Mononuclear cell (primary cell): ENCODE data around the gene C12orf75. TPM values are rescaled to one million over a fixed set of nuclear protein-coding genes. Genes with fewer than 3 reads are reported as not detected.
"Not testable (repeated sequence)": the region's sequence is repeated elsewhere in the genome, so short reads cannot be mapped to it uniquely, and the experiment has no call there.

Experiments used
- H3K27me3 ChIP-seq: 2 replicates; pipeline ENCODE4 v1.6.0; 2011; ENCODE audit warnings: low read length, control low read depth; ENCODE audit not compliant: insufficient read depth
- H3K4me1 ChIP-seq: 2 replicates; pipeline ENCODE4 v1.5.1; 2011; ENCODE audit warnings: mild to moderate bottlenecking, low read length, control low read depth; ENCODE audit not compliant: insufficient read depth
- H3K4me3 ChIP-seq: 2 replicates; pipeline ENCODE4 v1.5.1; 2011; ENCODE audit warnings: mild to moderate bottlenecking, low read length, moderate library complexity
- H3K9me3 ChIP-seq: 2 replicates; pipeline ENCODE4 v1.5.1; 2011; ENCODE audit warnings: low read depth, mild to moderate bottlenecking, control low read depth, low read length
- total RNA-seq: library from RNA; depleted of rRNA; stranded (reverse); fragments of >200 nt; gene quantifications from one replicate; pipeline ENCODE4 v1.2.3, GENCODE V29; 2012

Gene C12orf75
- total RNA-seq, 1 donor: 39.8 TPM

DNA sequence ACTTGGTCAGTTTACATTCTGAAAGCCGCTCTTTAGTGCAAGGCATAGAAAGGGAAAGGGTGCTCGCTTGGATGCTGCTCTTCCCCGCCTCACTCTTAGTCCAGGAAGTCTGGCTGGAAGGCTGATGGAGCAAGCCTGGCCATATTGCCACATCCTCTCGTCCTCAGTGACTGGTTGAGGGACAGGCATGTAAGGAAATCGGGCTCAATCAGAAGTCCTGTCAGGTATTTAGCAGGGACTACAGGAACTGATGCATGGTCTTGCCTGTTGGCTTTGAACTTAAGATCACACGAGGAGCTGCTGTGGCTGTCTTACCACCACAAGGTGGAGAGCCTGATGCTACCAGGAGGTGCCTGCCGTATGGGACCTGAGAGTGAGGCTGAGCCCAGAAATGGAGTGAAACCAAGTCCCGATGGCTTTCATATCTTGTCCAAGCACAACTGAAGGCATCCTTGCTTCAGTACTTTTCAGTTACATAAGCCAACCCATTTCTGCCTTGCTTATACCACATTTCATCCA, 10.7 kb upstream of the C12orf75 start:
- H3K9me3 ChIP-seq: no peaks in the 10 kb centered on the region
- no peak overlapping the region for H3K4me3 ChIP-seq
- no peaks in the 10 kb centered on the region for H3K4me1 ChIP-seq

DNA sequence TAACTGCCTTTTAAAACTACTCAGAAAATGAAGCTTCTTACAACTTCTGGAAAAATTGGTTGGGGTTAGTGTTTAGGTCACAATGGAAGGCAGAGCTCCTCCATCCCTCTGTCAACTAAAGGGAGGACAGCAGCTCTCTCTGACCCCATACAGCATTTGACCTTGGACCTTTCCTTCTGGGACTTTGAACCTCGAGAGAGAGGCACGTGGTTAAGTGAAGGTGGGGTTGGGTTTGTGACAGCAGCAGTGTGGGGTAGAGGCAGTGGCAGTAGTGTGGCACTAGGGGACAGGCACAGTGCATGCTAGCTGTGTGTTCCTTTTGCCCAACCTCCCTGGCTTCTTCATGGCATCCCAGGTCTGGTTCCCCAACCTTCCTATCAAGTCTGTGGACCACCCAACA, 9.4 kb upstream of the C12orf75 start:
- Histone ChIP-seq H3K4me1 (no peaks in the 10 kb centered on the region), H3K4me3 (no peak overlapping the region), H3K27me3 (no peaks in the 10 kb centered on the region), H3K9me3 (no peaks in the 10 kb centered on the region)

More for the DNA sequence above, 10.7 kb upstream of the C12orf75 start:
- no peaks in the 10 kb centered on the region for H3K27me3 ChIP-seq

GRCh38 chr12:105322070-105322469, 8.4 kb upstream of the C12orf75 start:
- Histone ChIP-seq H3K27me3 (no peaks in the 10 kb centered on the region), H3K9me3 (no peaks in the 10 kb centered on the region), H3K4me3 (no peak overlapping the region), H3K4me1 (peaks cover under 1% of the 10 kb centered on the region)

DNA sequence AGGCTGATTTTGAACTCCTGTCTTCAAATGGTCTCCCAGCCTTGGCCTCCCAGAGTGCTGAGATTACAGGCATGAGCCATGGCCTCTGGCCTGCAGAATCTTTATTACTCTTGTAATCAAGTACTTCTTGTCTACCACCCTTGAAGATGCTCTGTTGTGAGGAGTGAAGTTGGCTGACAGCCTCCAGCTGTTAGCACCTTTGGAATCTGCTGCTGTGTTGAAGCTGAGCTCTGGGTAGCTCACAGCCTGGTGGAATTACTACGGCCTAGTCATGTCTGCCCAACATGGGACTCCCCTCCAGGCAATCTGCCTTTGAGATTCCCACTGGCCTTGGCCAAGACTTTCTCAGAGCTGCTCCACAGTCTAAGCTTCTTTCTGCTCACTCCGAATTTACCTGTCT, 5.8 kb upstream of the C12orf75 start:
- Histone ChIP-seq H3K4me3 (no peak overlapping the region), H3K9me3 (no peaks in the 10 kb centered on the region), H3K27me3 (no peaks in the 10 kb centered on the region)

GRCh38 chr12:105325117-105325516, 5.4 kb upstream of the C12orf75 start:
- Histone ChIP-seq H3K4me3 (no peak overlapping the region), H3K4me1 (peaks cover 11% of the 10 kb centered on the region), H3K9me3 (no peaks in the 10 kb centered on the region), H3K27me3 (no peaks in the 10 kb centered on the region)

More for the DNA sequence above, 5.8 kb upstream of the C12orf75 start:
- H3K4me1 ChIP-seq: peaks cover 8% of the 10 kb centered on the region

DNA sequence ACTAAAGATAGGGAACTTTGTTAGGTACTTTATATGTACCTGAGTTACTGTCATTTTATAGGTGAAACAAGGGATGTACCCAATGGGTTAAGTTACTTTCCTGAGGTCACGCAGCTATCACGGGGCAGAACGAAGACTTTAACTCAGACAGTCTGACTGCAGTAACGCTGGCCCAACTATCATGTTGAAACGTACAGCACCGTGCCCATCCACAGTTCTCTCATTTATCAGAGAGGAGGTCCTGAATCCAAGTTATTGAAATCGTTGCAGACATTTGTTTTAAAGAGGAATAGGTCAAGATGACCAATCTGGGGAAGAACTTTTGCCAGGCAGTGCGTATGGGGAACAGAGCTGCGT, 587 bp upstream of the C12orf75 start:
- Histone ChIP-seq H3K27me3 (no peaks in the 10 kb centered on the region), H3K9me3 (no peaks in the 10 kb centered on the region), H3K4me3 (peak overlapping the region; percentile 33), H3K4me1 (peaks cover 36% of the 10 kb centered on the region)

GRCh38 chr12:105330931-105331804, 677 bp downstream of the C12orf75 start:
- Histone ChIP-seq H3K27me3 (no peaks in the 10 kb centered on the region), H3K4me1 (peaks cover 43% of the 10 kb centered on the region), H3K9me3 (no peaks in the 10 kb centered on the region), H3K4me3 (peak overlapping the region; percentile 49)

DNA sequence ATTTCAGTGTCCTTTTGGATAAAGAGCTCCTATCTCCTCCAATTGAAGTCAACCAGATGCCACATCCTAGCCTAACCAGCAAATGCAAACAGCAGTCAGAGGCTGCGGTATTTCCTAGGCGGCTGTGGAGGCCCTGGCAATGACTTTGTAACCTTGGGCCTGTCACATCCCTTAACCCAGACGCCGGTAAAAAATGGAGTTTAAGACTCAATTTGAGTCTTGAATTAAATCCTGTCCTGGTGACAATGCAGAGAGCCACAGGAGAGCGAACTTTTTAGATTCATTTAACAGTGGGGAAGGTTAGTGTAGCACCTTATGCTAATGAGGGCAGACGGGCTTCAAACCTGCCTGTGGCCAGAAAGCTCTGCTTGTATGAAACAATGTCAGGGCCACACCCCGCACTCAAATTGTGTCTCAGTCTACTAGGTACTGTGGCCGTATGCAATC, 1.3 kb downstream of the C12orf75 start:
- peak overlapping the region; percentile 49 for H3K4me3 ChIP-seq
- no peaks in the 10 kb centered on the region for H3K27me3 ChIP-seq
- H3K4me1 ChIP-seq: peaks cover 43% of the 10 kb centered on the region
- no peaks in the 10 kb centered on the region for H3K9me3 ChIP-seq

DNA sequence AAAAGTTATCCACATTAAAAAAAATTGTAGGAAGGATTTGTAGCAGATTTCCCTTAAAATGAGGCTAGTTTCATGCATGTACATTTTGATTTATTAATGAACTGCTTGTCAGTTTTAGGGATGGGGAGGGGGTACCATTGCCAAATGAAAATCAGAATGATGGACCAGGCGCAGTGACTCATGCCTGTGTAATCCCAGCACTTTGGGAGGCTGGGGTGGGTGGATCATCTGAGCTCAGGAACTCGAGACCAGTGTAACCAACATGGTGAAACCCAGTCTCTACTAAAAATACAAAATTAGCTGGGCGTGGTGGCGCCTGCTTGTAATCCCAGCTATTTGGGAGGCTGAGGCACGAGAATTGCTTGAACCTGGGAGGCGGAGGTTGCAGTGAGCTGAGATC, 1.8 kb downstream of the C12orf75 start:
- H3K4me1 ChIP-seq: peaks cover 43% of the 10 kb centered on the region
- H3K9me3 ChIP-seq, H3K27me3 ChIP-seq, H3K4me3 ChIP-seq: not testable (repeated sequence)

DNA sequence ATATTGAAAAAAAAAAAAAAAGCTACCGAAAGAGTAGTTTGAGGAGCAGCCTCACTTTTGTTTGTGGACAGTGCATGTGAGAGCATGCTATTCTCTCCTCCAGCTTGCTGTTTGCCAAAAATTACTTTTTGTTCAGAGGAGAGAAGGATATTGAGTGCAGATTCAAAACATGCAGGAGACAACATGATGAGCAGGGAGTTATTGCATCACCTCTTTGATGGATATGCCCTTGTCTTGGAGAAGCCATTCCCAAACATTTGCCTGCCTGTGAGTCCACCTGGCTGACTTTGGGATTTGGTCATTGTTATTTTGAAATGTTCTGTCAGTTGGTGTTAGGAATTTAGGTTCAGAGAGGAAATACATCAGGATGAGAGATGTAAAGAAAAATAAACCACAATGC, 2.4 kb downstream of the C12orf75 start:
- no peaks in the 10 kb centered on the region for H3K27me3 ChIP-seq
- peaks cover 46% of the 10 kb centered on the region for H3K4me1 ChIP-seq
- H3K4me3 ChIP-seq: no peak overlapping the region
- no peaks in the 10 kb centered on the region for H3K9me3 ChIP-seq

- no peaks in the 10 kb centered on the region for H3K9me3 ChIP-seq
- H3K4me3 ChIP-seq: no peak overlapping the region
- H3K4me1 ChIP-seq: peaks cover 46% of the 10 kb centered on the region
- no peaks in the 10 kb centered on the region for H3K27me3 ChIP-seq
Observed at GRCh38 chr12:105334001-105334400, 3.5 kb downstream of the C12orf75 start.

DNA sequence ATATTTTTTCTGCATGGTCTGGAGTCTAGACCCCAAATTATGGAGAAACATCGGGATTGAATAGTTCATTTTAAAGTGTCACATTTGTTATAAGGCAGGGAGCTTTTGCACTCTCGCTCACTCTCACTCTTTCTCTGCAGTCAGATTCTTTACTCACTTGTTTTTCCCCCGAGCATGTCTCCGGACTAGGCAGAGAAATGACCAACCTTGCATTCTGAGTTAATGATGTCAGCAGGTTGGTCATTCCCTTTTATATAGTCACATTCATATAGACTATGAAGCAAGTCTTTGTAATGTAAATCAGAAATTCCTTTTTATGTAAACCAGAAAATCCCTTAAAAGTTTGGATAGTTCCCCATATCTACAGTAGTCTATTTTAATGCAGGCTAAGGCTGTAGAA, 4.1 kb downstream of the C12orf75 start:
- Histone ChIP-seq H3K9me3 (no peaks in the 10 kb centered on the region), H3K27me3 (no peaks in the 10 kb centered on the region), H3K4me3 (no peak overlapping the region), H3K4me1 (peaks cover 42% of the 10 kb centered on the region)

GRCh38 chr12:105335856-105336255, 5.4 kb downstream of the C12orf75 start:
- Histone ChIP-seq H3K4me1 (peaks cover 35% of the 10 kb centered on the region), H3K9me3 (no peaks in the 10 kb centered on the region), H3K4me3 (no peak overlapping the region), H3K27me3 (no peaks in the 10 kb centered on the region)

GRCh38 chr12:105336411-105336810, 5.9 kb downstream of the C12orf75 start:
- no peaks in the 10 kb centered on the region for H3K27me3 ChIP-seq
- H3K9me3 ChIP-seq: no peaks in the 10 kb centered on the region
- peaks cover 31% of the 10 kb centered on the region for H3K4me1 ChIP-seq
- H3K4me3 ChIP-seq: no peak overlapping the region

DNA sequence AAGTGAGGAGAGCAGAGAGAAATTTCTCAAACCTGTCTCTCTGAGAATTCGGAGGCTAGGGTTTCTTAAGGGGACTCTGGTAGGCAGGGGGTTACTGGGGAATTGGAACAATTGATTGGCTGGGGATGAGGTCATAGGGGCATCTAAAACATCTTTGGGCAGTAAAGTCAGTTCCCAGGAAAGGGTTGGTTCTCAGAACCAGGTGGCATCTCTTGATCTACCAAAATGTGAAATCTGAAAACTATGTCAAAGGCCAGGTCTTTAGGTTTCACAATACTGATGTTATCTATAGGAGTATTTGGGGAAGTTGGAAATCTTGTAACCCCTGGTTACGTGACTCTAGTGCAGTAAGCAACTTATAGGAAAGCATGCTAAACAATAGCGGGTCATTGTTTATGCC, 6.9 kb downstream of the C12orf75 start:
- Histone ChIP-seq H3K4me1 (peaks cover 22% of the 10 kb centered on the region), H3K9me3 (no peaks in the 10 kb centered on the region), H3K27me3 (no peaks in the 10 kb centered on the region), H3K4me3 (no peak overlapping the region)

- Histone ChIP-seq H3K9me3 (no peaks in the 10 kb centered on the region), H3K4me1 (peaks cover 17% of the 10 kb centered on the region), H3K4me3 (no peak overlapping the region), H3K27me3 (no peaks in the 10 kb centered on the region)
Observed at GRCh38 chr12:105338966-105339365, 8.5 kb downstream of the C12orf75 start.
